NCI-H1930 (cell line): ENCODE results near the gene KRT86.
"Not testable (repeated sequence)": the region's sequence is repeated elsewhere in the genome, so short reads cannot be mapped to it uniquely, and the experiment has no call there.

Experiments used
- DNase-seq, 2 experiments: peaks; one replicate each; lab custom pipeline; 2025; lab: John Stamatoyannopoulos, UW

Gene KRT86

DNA sequence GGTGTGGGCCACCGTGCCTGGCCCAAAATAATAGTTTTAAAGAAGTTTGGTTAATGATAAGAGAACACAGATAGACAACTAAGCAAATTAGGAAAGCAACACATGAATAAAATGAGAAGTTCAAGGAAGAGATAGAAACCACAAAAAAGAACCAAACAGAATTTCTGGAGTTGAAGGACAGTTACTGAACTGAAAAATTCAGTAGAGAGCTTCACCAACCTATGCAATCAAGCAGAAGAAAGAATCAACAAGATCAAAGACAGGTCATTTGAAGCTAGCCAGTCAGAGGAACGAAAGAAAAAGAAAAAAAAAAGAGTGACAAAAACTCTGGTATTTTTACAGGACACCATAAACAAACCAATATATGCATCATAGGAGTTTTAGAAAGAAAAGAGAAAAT is 62.2 kb downstream of the KRT86 start:
- no peak for DNase-seq

DNA sequence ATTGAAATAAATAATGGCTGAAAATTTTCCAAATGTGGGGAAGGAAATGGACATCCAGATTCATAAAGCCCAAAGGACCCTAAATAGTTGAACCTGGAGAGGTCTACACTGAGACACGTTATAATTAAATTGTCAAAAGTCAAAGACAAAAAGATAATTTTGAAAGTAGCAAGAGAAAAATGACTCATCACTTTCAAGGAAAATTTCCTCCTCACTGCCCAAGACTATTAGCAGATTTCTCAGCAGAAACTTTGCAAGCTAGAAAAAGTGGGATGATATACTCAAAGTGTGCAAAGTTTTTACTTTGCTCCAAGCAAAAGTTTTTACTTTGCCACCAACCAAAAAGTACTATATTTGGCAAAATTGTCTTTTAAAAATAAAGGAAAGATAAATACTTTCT is 62.6 kb downstream of the KRT86 start:
- DNase-seq = no peak

DNA sequence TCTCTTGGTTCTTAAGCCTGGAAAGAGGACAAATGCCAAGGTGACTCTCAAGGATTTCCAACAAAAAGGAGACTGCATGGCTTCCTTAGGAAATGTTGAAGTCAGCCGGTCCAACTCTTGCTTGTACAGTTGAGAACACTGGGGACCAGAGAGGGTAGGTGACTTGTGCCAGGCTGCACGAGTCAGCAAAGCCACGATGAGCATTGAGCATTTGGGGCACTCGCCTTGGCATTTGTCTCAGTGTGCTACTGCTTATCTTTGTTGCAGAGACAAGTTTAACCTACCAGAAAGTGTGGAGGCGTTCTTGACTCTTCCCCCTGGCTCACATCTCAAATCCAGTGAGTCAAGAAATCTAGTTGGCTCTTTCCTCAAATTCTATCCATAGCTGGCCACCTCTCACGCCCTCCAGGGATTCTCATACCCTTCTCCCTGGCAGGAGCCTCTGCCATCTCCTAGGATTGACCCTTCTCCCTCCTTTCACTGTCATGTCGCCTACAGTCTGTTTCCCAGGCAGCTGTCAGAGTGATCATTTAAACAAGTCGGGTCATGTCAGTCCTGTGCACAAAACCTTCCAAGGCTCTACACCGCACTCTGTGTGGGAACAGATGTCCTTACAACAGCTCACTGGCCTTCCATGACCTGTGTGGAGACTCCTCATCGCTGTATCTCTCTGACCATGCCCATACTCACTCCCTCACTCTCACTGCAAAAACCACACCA is 64.0 kb downstream of the KRT86 start:
- DNase-seq = no peak

DNA sequence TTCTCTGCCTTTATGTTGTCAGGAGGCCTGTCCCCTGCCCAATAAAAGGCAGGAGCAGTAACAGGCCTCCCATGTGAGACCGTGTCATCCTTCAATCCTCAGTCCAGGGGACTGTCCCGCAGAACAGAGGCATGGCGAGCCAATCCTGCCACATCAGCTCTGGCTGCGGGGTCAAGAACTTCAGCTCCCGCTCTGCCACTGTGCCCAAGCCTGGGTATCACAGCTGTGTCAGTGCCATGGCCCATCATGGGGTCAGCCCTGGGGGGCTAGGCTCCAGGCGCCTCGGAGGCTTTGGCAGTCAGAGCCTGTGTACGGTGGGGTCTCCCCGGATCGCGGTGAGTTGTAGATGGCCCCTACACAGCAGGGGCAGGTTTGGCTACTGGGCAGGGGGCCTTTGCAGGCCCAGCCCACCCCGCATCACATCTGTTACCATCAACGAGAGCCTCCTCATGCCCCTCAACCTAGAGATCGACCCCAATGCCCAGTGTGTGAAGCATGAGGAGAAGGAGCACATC is 66.7 kb downstream of the KRT86 start:
- DNase-seq = no peak

DNA sequence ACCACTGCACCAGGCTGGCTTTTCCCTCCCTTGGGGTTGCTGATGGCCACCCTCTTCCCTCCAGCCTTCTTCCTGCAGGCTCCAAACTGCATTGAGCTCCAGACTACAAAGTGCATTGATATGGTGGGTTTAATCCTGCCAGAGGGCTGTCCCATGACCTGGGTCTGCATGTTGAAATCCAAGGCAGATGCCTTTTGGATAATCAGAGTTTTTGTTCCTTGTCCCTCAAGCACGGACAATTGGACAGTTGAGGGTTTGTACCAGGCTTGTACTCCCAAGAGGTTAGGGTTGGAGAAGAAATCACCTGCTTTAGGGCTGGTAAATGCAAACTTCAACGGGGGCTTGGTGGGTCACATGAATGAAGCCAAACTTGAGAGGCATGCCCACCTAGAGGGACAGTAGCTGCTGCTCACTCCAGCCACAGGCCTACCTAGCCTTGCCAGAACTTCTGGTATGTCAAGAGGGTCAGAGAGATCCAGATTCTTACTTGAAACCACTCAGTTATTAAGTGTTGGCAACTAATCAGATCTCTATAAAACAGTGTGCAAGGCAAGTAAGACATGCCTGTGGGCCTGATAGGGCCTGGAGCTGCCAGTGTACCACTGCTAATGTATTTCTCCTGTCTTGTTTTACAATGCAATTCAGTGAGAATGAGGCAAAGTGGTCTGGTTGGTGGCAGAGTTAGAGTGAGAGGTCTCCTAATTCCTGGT is 68.5 kb downstream of the KRT86 start:
- DNase-seq = no peak

DNA sequence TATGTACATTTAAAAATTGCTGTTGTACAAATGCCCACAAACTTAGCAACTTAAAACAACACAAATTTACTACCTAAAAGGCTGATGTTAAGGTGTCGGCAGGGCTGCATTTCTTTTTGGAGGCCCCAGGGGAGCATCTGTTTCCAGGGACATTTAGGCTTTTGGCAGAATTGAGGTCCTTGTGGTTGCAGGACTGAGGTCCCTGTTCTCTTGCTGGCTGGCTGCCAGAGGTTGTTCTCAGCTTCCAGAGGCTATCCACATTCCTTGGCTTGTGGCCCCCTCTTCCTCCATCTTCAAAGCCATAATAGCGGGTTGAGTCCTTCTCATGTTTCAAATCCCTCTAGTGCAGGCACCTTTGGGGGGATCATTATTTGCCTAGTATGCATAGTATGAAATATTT is 69.1 kb downstream of the KRT86 start:
- DNase-seq = no peak

DNA sequence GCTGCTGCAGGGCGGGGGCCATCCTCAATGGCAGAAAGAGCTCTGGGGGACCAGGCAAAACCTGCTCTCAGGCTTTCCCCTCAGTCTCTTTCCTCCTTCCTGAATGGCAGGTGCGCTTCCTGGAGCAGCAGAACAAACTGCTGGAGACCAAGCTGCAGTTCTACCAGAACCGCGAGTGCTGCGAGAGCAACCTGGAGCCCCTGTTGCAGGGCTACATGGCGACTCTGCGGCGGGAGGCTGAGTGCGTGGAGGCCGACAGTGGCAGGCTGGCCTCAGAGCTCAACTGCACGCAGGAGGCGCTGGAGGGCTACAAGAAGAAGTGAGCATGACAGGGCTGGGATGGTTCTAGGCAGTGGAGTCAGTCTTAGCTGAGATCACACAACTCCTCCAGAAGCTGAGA is 69.7 kb downstream of the KRT86 start:
- DNase-seq = no peak

DNA sequence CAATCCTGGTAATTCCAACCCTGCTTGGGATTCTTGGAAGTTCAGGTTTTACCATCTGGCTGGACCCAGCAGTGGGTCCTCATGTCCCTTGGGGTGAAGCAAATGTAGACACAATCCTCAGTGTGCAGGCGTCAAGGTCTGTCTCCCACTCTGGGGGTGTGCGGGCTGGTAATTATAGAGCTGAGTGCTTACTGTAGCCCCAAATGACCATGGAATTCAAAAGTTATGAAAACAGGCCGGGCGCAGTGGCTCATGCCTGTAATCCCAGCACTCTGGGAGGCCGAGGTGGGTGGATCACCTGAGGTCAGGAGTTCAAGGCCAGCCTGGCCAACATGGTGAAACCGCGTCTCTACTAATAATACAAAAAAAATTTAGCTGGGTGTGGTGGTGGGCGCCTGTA is 70.6 kb downstream of the KRT86 start:
- not testable (repeated sequence) for DNase-seq

DNA sequence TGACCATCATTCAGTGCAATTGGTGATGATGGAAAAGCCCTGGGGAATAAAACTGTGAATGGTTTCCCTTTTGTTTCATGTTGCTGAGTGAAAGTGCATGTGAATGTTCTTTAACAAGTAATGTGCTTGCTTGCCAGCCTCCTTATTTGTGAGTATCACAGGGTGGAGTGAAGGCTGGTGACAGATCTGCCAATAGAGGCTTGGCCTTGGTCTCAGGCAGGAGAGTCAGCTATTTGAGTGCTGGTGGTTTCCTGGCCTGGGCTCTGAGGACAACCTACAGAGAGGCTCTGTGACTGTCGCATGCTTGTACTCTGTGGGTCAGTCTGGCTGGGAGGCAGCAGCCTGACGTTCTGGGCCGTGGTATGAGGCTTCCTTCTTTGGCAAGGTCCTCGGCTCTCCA is 72.1 kb downstream of the KRT86 start:
- DNase-seq = no peak

DNA sequence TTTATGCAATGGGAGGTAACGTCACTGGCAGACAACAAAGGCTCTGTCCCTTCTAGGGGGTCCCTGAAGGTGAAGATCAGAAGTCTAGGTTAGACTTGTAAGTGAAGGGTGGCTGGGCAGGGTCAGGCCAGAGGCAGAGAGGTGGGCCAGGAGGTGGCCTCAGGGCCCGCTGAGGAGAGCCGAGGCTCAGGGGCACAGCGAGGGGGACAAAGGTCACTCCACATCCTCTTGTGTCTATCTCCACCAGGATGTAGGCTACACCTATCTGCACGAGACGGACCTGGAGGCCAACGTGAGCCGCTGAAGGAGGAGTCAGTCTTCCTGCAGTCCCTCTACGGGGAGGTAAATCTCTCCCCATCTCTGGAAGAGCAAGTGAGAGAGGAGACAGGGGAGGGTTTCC is 72.6 kb downstream of the KRT86 start:
- no peak for DNase-seq

DNA sequence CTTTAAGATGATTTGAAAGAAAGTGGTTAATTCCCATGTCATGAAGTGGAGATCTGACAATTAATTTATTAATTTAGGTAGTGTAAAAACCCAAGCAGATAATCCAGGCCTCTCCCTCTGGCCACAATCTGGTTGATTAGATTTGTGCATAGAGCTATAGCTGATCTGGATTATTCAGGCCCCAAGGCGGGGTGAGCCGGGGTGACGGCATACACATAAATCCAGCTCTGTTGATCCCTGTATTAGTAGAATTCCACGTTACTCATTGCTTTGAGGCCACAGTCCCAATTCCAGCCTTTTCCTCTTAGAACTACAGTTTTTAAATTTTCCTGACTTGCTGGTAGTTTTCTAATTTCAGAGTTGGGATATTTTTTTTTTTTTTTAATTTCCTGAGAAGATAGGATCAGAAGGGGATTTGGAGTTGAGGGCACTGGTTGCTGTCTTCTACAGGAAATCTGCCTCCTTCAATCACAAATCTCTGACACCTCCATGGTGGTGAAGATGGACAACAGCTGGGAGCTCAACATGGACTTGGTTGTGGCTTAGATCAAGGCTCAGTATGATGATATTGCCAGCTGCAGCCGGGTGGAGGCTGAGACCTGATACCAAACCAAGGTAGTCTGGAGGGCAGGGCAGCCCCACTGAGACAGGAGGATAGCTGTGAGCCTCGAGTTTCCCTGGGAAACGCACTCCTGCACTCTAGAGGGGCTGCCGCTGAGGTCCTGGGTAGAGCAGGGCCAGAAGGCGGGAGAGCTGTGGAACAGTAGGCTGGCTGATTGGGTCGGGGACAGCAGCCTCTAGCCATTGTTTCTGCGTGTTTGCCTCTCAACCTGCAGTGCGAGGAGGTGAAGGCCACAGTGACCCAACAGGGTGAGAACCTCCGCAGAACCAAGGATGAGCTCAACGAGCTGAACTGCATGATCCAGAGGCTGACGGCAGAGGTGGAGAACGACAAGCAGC is 73.4 kb downstream of the KRT86 start:
- no peak for DNase-seq

DNA sequence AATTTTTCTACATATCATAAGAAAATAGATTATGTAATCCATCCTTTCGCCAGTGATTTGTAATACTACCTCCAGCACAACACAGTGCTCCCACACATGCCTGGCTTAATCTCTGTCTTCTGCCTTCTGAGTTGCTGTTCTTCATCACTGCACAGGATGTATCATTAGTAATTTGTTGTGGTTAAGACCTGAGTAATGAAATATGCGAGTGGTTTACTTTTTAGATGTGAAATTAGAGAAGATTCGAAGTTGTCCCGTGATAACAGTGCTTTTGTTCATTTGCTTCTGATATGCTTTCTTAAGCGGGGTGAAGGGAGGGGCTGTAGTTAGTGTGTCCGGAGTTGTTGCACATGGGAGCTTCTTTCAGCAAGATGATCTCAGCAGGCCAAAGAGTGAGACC is 74.8 kb downstream of the KRT86 start:
- no peak for DNase-seq

DNA sequence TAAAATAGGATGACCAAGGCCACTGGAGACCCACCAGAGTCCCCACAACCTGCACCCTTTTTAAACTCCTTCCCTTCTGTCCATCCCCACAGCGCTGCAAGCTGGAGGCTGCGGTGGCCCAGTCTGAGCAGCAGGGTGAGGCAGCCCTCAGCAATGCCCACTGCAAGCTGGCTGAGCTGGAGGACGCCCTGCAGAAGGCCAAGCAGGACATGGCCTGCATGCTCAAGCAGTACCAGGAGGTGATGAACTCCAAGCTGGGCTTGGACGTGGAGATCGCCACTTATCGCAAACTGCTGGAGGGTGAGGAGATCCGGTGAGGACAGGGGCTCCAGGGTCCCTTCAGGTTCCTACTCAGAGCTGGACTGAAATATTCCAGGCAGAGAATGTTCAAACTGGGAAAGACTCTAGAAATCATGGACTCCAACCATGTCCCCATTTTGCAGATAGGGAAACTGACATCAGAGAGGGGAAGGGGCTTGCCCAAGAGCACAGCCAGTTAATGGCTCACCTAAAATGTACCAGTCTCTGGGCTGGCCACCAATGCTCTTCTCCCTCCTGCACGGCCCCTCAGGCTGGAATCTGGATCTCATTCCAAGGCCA is 75.7 kb downstream of the KRT86 start:
- DNase-seq = no peak

DNA sequence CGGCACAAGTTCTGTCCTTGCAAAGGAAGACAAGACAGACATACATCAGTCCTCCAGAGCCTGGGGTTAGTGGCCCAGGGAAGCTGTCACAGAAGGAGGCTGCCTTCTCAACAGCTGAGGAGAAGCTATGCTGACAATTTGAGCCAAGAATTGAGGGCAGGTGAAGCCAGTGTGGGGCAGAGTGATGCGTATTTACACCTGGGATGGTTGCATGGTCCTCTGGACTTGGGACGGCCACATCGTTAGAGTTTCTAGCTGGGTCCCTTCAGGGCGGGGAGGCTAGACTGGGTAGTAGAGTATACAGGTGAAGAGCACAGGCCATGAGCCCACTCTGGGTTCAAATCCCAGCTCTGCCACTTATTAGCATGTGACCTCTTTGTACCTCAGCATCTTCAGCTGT is 76.3 kb downstream of the KRT86 start:
- no peak for DNase-seq

DNA sequence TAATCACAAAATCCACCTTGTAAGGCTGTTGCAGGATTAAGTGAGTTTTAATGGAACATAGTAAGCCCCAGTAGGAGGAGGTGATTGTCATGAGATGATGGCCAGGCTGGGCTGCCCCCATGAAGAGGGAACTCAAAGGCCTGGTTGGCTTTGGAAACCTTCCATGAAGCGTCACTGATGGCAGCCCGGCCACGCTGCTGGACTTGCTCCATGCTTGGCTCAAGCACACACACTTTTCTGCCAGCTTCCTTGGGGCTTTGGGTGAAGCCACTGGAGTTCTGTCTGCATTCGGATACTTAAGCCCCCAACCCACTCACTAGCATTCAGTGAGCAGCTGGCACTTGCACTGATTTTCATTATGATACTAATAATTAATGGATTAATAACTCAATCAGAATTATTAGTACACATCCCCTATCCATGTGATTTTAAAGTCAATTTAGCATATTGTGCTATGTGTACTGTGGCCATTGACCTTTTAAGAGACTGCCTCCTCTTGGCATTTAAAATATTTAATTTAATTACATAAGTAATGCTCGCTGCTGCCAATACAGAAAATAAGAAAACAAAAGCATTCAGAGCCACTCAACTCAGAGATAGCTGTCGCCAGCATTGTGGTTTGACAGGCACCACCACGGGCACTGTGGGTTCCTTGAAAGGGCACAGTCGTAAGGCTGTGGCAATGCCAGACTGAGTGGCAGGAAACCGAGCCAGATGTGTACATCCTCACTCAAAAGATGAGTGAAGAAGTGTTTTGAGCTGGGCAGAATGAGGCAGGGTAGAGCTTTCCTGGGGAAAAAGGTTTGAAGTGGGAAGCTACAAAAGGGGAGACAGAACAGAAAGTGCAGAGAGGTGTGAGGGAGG is 77.0 kb downstream of the KRT86 start:
- no peak for DNase-seq

DNA sequence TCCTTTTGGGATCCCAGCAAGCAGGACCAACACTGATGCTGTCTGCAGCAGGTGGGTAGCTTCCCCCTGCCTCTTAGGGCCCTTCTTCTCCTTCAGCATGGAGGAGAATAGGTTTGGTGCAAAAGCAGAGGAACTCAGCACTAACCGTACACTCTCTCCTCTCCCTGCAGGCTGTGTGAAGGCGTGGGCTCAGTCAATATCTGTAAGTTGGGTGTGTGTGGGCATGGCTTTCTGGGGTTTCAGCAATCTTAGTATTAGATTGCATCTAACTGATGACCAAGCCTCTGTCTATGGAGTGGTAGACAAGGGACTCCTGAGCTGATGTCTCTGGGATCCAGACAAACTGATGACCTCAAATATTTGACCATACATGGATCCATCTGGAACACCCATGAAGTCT is 78.5 kb downstream of the KRT86 start:
- DNase-seq = no peak

DNA sequence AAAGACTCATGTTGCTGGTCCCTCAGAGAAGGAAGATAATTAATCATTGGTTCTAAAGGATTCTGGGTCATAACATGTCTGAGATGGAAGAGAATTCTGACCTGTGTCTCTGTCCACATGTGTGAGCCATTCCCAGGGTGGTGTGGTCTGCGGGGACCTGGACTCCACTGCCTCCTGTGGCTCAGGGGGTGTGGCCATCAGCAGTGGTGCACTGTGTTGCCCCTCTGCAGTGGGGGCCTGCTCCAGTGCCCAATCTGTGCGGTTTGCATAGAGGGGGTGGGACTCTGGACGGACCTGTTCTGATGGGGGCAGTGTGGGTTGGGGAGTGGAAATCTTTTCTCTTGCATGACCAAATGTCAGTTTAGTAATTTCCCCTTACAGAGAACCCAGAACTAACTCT is 79.3 kb downstream of the KRT86 start:
- no peak for DNase-seq

DNA sequence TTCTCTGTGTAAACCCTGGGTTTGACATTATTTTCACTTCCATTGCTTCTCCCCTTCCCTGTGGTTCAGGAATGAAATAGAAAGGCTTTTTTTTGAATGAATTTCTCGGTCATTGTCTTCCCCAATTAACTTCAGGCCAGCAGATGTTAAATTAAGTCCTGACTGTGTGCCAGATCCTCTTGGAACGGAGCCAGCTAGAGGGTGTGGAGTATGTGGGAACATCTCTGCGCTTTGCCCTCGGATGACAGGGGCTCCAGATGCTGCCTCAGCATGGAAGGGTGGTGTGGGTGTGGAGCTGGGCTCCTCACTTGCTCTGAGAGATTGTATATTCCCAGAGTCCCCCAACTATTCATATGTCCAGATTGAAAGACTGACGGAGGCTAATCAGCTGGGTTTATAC is 79.8 kb downstream of the KRT86 start:
- no peak for DNase-seq

DNA sequence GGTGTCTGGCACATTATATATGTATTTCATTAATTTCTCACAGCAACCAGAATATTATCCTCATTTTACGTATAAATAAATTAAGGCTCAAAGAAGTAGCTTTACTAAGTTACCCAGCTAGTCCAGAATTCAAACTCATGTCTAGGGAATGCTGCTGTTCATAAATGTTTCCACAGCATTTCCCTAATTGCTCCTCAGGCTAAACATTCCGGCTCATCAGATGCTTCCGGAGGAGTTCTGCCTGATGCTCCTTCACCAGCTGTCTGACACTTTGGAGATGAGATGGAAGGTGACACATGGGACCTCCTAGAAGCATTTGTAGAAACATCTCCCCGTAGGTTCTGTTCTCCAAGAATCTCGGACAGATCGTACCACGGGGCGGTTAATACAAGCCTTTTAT is 80.7 kb downstream of the KRT86 start:
- no peak for DNase-seq

DNA sequence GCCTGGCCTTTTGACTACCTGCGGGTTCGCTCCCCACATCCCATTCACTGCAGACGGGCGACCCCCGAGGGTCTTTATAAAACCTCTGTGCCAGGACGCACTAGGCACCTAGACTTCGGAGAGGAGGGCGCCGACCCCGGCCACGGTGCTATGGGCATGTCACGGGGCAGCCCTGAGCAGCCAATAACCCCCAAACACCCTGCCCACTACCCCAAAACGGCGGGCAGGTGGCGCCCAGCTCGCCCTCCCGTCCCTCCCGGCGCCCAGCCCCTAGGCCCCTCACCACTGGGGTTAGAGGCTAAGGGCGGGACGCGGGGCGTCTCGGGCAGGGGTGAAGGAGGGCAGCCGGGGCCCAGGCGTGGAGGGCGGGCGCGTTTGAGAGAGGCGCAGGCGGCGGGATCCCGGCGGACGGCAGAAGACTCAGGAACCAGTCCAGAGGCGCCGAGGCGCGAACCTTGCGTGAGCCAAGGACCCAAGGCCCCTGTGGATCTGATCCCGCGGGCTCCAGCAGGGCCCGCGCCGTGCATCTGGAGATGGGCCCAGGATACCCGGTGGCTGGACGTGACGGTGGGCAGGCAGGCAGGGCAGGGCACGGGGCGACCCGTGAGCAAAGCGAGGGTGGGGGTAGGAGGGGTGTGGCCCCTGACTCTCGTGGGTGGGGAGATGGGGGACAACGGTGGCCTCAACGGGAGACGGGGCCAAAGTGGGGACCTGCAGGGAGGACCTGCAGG is 81.8 kb downstream of the KRT86 start:
- DNase-seq = no peak
